Dendritic cell treated with granulocyte-macrophage colony-stimulating factor and Interleukin-4, amounts not matched to agents 40 ng/mL and 50 ng/mL, for 4 days (primary cell): ENCODE data around the gene HSD17B13.
"Not testable (repeated sequence)": the region's sequence is repeated elsewhere in the genome, so short reads cannot be mapped to it uniquely, and the experiment has no call there.

Experiments used
- H3K27ac Mint-ChIP-seq: one replicate; pipeline ENCODE4 v1.8.0; 2022; ENCODE audit warnings: mild to moderate bottlenecking, mixed read lengths
- H3K27me3 Mint-ChIP-seq: one replicate; pipeline ENCODE4 v1.8.0; 2022; ENCODE audit warnings: mild to moderate bottlenecking, mixed read lengths
- H3K36me3 Mint-ChIP-seq: one replicate; pipeline ENCODE4 v1.8.0; 2022; ENCODE audit warnings: low read depth, mixed read lengths
- H3K4me1 Mint-ChIP-seq: one replicate; pipeline ENCODE4 v1.8.0; 2022; ENCODE audit warnings: low read depth, mixed read lengths
- H3K4me3 Mint-ChIP-seq: one replicate; pipeline ENCODE4 v1.8.0; 2022; ENCODE audit warnings: mild to moderate bottlenecking, moderate library complexity, mixed read lengths
- H3K9me3 Mint-ChIP-seq: one replicate; pipeline ENCODE4 v1.8.0; 2022; ENCODE audit warnings: mixed read lengths
- intact Hi-C: fragments of 100-400 bp; cut with micrococcal nuclease; formaldehyde crosslinking; loops from one replicate; pipeline ENCODE4 v1.15.0; 2022

The HSD17B13 gene

GRCh38 chr4:87339440-87339839, 16.8 kb upstream of the HSD17B13 start:
- intact Hi-C loops = no loop called here
- H3K4me3 Mint-ChIP-seq = no peak overlapping the region
- H3K9me3 Mint-ChIP-seq = peaks cover 5% of the 10 kb centered on the region
- no peaks in the 10 kb centered on the region for H3K4me1 Mint-ChIP-seq
- H3K27me3 Mint-ChIP-seq = no peaks in the 10 kb centered on the region
- H3K27ac Mint-ChIP-seq = no peak overlapping the region
- peaks cover 96% of the 10 kb centered on the region for H3K36me3 Mint-ChIP-seq

- no peak overlapping the region for H3K4me3 Mint-ChIP-seq
- H3K9me3 Mint-ChIP-seq = peaks cover 25% of the 10 kb centered on the region
- H3K27me3 Mint-ChIP-seq = no peaks in the 10 kb centered on the region
- intact Hi-C loops = no loop called here
- H3K4me1 Mint-ChIP-seq = no peaks in the 10 kb centered on the region
- no peak overlapping the region for H3K27ac Mint-ChIP-seq
- H3K36me3 Mint-ChIP-seq = peaks cover 94% of the 10 kb centered on the region
Observed at GRCh38 chr4:87337361-87337760, 14.7 kb upstream of the HSD17B13 start.

GRCh38 chr4:87333267-87333666, 10.6 kb upstream of the HSD17B13 start:
- Mint-ChIP-seq H3K27me3 (no peaks in the 10 kb centered on the region), H3K36me3 (peaks cover 53% of the 10 kb centered on the region), H3K4me3 (no peak overlapping the region), H3K9me3 (peaks cover 66% of the 10 kb centered on the region), H3K4me1 (no peaks in the 10 kb centered on the region), H3K27ac (no peak overlapping the region)
- intact Hi-C loops = no loop called here

GRCh38 chr4:87330761-87331160, 8.1 kb upstream of the HSD17B13 start:
- H3K36me3 Mint-ChIP-seq = peaks cover 28% of the 10 kb centered on the region
- intact Hi-C loops = no loop called here
- H3K9me3 Mint-ChIP-seq = peaks cover 70% of the 10 kb centered on the region
- no peak overlapping the region for H3K4me3 Mint-ChIP-seq
- no peaks in the 10 kb centered on the region for H3K27me3 Mint-ChIP-seq
- no peak overlapping the region for H3K27ac Mint-ChIP-seq
- H3K4me1 Mint-ChIP-seq = no peaks in the 10 kb centered on the region

- H3K36me3 Mint-ChIP-seq = no peaks in the 10 kb centered on the region
- H3K9me3 Mint-ChIP-seq = peaks cover 42% of the 10 kb centered on the region
- H3K4me1 Mint-ChIP-seq = peaks cover 9% of the 10 kb centered on the region
Observed at GRCh38 chr4:87327136-87327535, 4.5 kb upstream of the HSD17B13 start.

GRCh38 chr4:87326460-87326859, 3.8 kb upstream of the HSD17B13 start:
- Mint-ChIP-seq H3K27ac (no peak overlapping the region), H3K9me3 (peaks cover 35% of the 10 kb centered on the region), H3K27me3 (no peaks in the 10 kb centered on the region), H3K4me3 (no peak overlapping the region), H3K36me3 (no peaks in the 10 kb centered on the region), H3K4me1 (peaks cover 9% of the 10 kb centered on the region)
- intact Hi-C loops = no loop called here

More at GRCh38 chr4:87327136-87327535, 4.5 kb upstream of the HSD17B13 start:
- H3K27ac Mint-ChIP-seq = no peak overlapping the region
- no peak overlapping the region for H3K4me3 Mint-ChIP-seq
- no peaks in the 10 kb centered on the region for H3K27me3 Mint-ChIP-seq
- intact Hi-C loops = no loop called here

- no peak overlapping the region for H3K4me3 Mint-ChIP-seq
Observed at GRCh38 chr4:87321888-87322287, 794 bp downstream of the HSD17B13 start.

GRCh38 chr4:87317527-87317926, 5.2 kb downstream of the HSD17B13 start:
- Mint-ChIP-seq H3K9me3 (no peaks in the 10 kb centered on the region), H3K36me3 (no peaks in the 10 kb centered on the region), H3K4me3 (no peak overlapping the region), H3K4me1 (no peaks in the 10 kb centered on the region), H3K27me3 (no peaks in the 10 kb centered on the region), H3K27ac (no peak overlapping the region)
- intact Hi-C loops = no loop called here

More at GRCh38 chr4:87321888-87322287, 794 bp downstream of the HSD17B13 start:
- no peaks in the 10 kb centered on the region for H3K36me3 Mint-ChIP-seq
- H3K4me1 Mint-ChIP-seq = peaks cover 9% of the 10 kb centered on the region
- H3K27me3 Mint-ChIP-seq = no peaks in the 10 kb centered on the region
- intact Hi-C loops = no loop called here
- no peak overlapping the region for H3K27ac Mint-ChIP-seq
- no peaks in the 10 kb centered on the region for H3K9me3 Mint-ChIP-seq

- no peaks in the 10 kb centered on the region for H3K27me3 Mint-ChIP-seq
- H3K4me3 Mint-ChIP-seq = no peak overlapping the region
- no peaks in the 10 kb centered on the region for H3K9me3 Mint-ChIP-seq
- H3K36me3 Mint-ChIP-seq = no peaks in the 10 kb centered on the region
- intact Hi-C loops = no loop called here
- H3K4me1 Mint-ChIP-seq = no peaks in the 10 kb centered on the region
- no peak overlapping the region for H3K27ac Mint-ChIP-seq
Observed at GRCh38 chr4:87316961-87317360, 5.7 kb downstream of the HSD17B13 start.

- H3K4me1 Mint-ChIP-seq, H3K4me3 Mint-ChIP-seq, intact Hi-C loops, H3K27me3 Mint-ChIP-seq, H3K27ac Mint-ChIP-seq, H3K9me3 Mint-ChIP-seq, H3K36me3 Mint-ChIP-seq: not testable (repeated sequence)
Observed at GRCh38 chr4:87315000-87315399, 7.7 kb downstream of the HSD17B13 start.

- Mint-ChIP-seq H3K27ac (no peak overlapping the region), H3K4me3 (no peak overlapping the region), H3K9me3 (no peaks in the 10 kb centered on the region), H3K27me3 (no peaks in the 10 kb centered on the region), H3K4me1 (no peaks in the 10 kb centered on the region), H3K36me3 (no peaks in the 10 kb centered on the region)
- intact Hi-C loops = no loop called here
Observed at GRCh38 chr4:87313756-87314155, 8.9 kb downstream of the HSD17B13 start.

GRCh38 chr4:87311684-87312083, 11.0 kb downstream of the HSD17B13 start:
- no peaks in the 10 kb centered on the region for H3K27me3 Mint-ChIP-seq
- H3K9me3 Mint-ChIP-seq = no peaks in the 10 kb centered on the region
- no peak overlapping the region for H3K27ac Mint-ChIP-seq
- intact Hi-C loops = no loop called here
- H3K4me3 Mint-ChIP-seq = no peak overlapping the region
- no peaks in the 10 kb centered on the region for H3K4me1 Mint-ChIP-seq
- no peaks in the 10 kb centered on the region for H3K36me3 Mint-ChIP-seq

- no peak overlapping the region for H3K4me3 Mint-ChIP-seq
- intact Hi-C loops = no loop called here
- H3K27ac Mint-ChIP-seq = no peak overlapping the region
- H3K36me3 Mint-ChIP-seq = no peaks in the 10 kb centered on the region
- H3K27me3 Mint-ChIP-seq = no peaks in the 10 kb centered on the region
- no peaks in the 10 kb centered on the region for H3K4me1 Mint-ChIP-seq
- no peaks in the 10 kb centered on the region for H3K9me3 Mint-ChIP-seq
Observed at GRCh38 chr4:87310691-87311335, 11.9 kb downstream of the HSD17B13 start.

GRCh38 chr4:87309625-87310024, 13.1 kb downstream of the HSD17B13 start:
- Mint-ChIP-seq H3K9me3 (no peaks in the 10 kb centered on the region), H3K36me3 (peaks cover 6% of the 10 kb centered on the region), H3K27ac (no peak overlapping the region), H3K27me3 (no peaks in the 10 kb centered on the region), H3K4me3 (no peak overlapping the region), H3K4me1 (no peaks in the 10 kb centered on the region)
- intact Hi-C loops = no loop called here

GRCh38 chr4:87306056-87306455, 16.6 kb downstream of the HSD17B13 start:
- peaks cover 6% of the 10 kb centered on the region for H3K36me3 Mint-ChIP-seq
- no peak overlapping the region for H3K27ac Mint-ChIP-seq
- no peaks in the 10 kb centered on the region for H3K27me3 Mint-ChIP-seq
- H3K4me1 Mint-ChIP-seq = no peaks in the 10 kb centered on the region
- intact Hi-C loops = no loop called here
- no peaks in the 10 kb centered on the region for H3K9me3 Mint-ChIP-seq
- no peak overlapping the region for H3K4me3 Mint-ChIP-seq
